ENCODE measurements around the gene TMEM138.

Gene TMEM138

GRCh38 chr11:61333550-61334433 is 28.4 kb upstream of the TMEM138 start:
- Histone ChIP-seq H3K9me2 (replicated peaks; ENCODE audit: low read depth, low read length) (no peaks in the 10 kb centered on the region), H3K9me3 (ENCODE audit: insufficient read depth, low read depth, low read length) (no peaks in the 10 kb centered on the region), H3K27me3 (ENCODE audit: insufficient read depth, low read length, poor library complexity, severe bottlenecking) (peaks cover 5% of the 10 kb centered on the region), H3K4me2 (ENCODE audit: low read depth, low read length, poor library complexity, severe bottlenecking) (peak overlapping the region; percentile 88), H3K4me1 (ENCODE audit: insufficient read depth, low read length, poor library complexity, severe bottlenecking) (peaks cover 61% of the 10 kb centered on the region), H3K36me3 (ENCODE audit: insufficient read depth, low read length) (peaks cover 9% of the 10 kb centered on the region; the same call in 1 of the 2 replicates), H3K4me3 (ENCODE audit: low read length, poor library complexity, severe bottlenecking) (peak overlapping the region; percentile 90), H2AFZ (ENCODE audit: low read length) (peak overlapping the region; percentile 80), H3K79me2 (ENCODE audit: insufficient read depth, low read length) (peaks cover 65% of the 10 kb centered on the region), H3K9ac (ENCODE audit: low read depth, low read length, poor library complexity, severe bottlenecking) (peak overlapping the region; percentile 97), H3F3A (ENCODE audit: low read depth) (no peaks in the 10 kb centered on the region), H4K20me1 (ENCODE audit: insufficient read depth, low read length, poor library complexity, severe bottlenecking) (peaks cover 40% of the 10 kb centered on the region)
- TF ChIP-seq CTCF (conservative IDR thresholded peaks at IDR 0.05; ENCODE audit: low read length), result no peak
- TF ChIP-seq EZH2phosphoT487 (IDR thresholded peaks at IDR 0.05; ENCODE audit: borderline replicate concordance), result no peak

GRCh38 chr11:61334434-61335354 is 27.5 kb upstream of the TMEM138 start:
- H3K4me1 ChIP-seq (ENCODE audit: insufficient read depth, low read length, poor library complexity, severe bottlenecking), result peaks cover 52% of the 10 kb centered on the region
- peaks cover 5% of the 10 kb centered on the region for H3K27me3 ChIP-seq (ENCODE audit: insufficient read depth, low read length, poor library complexity, severe bottlenecking)
- TF ChIP-seq CTCF (conservative IDR thresholded peaks at IDR 0.05; ENCODE audit: low read length) (no peak), EZH2phosphoT487 (IDR thresholded peaks at IDR 0.05; ENCODE audit: borderline replicate concordance) (no peak)
- peaks cover under 1% of the 10 kb centered on the region; the same call in 1 of the 2 replicates for H3K36me3 ChIP-seq (ENCODE audit: insufficient read depth, low read length)
- H3K9ac ChIP-seq (ENCODE audit: low read depth, low read length, poor library complexity, severe bottlenecking), result peak overlapping the region; percentile 97
- H3K9me3 ChIP-seq (ENCODE audit: insufficient read depth, low read depth, low read length), result no peaks in the 10 kb centered on the region
- H3K4me3 ChIP-seq (ENCODE audit: low read length, poor library complexity, severe bottlenecking), result peak overlapping the region; percentile 90
- H3K79me2 ChIP-seq (ENCODE audit: insufficient read depth, low read length), result peaks cover 56% of the 10 kb centered on the region
- H3K9me2 ChIP-seq (replicated peaks; ENCODE audit: low read depth, low read length), result no peaks in the 10 kb centered on the region
- peak overlapping the region; percentile 88 for H3K4me2 ChIP-seq (ENCODE audit: low read depth, low read length, poor library complexity, severe bottlenecking)
- no peaks in the 10 kb centered on the region for H3F3A ChIP-seq (ENCODE audit: low read depth)
- H2AFZ ChIP-seq (ENCODE audit: low read length), result no peak overlapping the region
- peaks cover 31% of the 10 kb centered on the region for H4K20me1 ChIP-seq (ENCODE audit: insufficient read depth, low read length, poor library complexity, severe bottlenecking)

- TF ChIP-seq EZH2phosphoT487 (IDR thresholded peaks at IDR 0.05; ENCODE audit: borderline replicate concordance), result no peak
- no peak for TF ChIP-seq CTCF (conservative IDR thresholded peaks at IDR 0.05; ENCODE audit: low read length)
- Histone ChIP-seq H4K20me1 (ENCODE audit: insufficient read depth, low read length, poor library complexity, severe bottlenecking) (peaks cover 25% of the 10 kb centered on the region), H3K79me2 (ENCODE audit: insufficient read depth, low read length) (peaks cover 49% of the 10 kb centered on the region), H3K9ac (ENCODE audit: low read depth, low read length, poor library complexity, severe bottlenecking) (peak overlapping the region; percentile 97), H3K4me3 (ENCODE audit: low read length, poor library complexity, severe bottlenecking) (peak overlapping the region; percentile 5), H2AFZ (ENCODE audit: low read length) (no peak overlapping the region), H3K27me3 (ENCODE audit: insufficient read depth, low read length, poor library complexity, severe bottlenecking) (peaks cover 5% of the 10 kb centered on the region), H3K9me2 (replicated peaks; ENCODE audit: low read depth, low read length) (no peaks in the 10 kb centered on the region), H3F3A (ENCODE audit: low read depth) (no peaks in the 10 kb centered on the region), H3K9me3 (ENCODE audit: insufficient read depth, low read depth, low read length) (no peaks in the 10 kb centered on the region), H3K4me2 (ENCODE audit: low read depth, low read length, poor library complexity, severe bottlenecking) (peak overlapping the region; percentile 88), H3K4me1 (ENCODE audit: insufficient read depth, low read length, poor library complexity, severe bottlenecking) (peaks cover 45% of the 10 kb centered on the region), H3K36me3 (ENCODE audit: insufficient read depth, low read length) (no peaks in the 10 kb centered on the region)
Measured at GRCh38 chr11:61335355-61335710, 26.8 kb upstream of the TMEM138 start.

Measured in Loucy (cell line).